Immature natural killer cell (primary cell): ENCODE measurements around the gene ZNF486. TPM values are rescaled to one million over a fixed set of nuclear protein-coding genes. Genes with fewer than 3 reads are reported as not detected.
"Not testable (repeated sequence)": the region's sequence is repeated elsewhere in the genome, so short reads cannot be mapped to it uniquely, and the experiment has no call there.

Source experiments
- DNase-seq, 3 donors: peaks; one replicate each; pipeline ENCODE4 v3.0.0; 2022; ENCODE audit warnings: mixed read lengths in 1 of 3
- H3K27ac Mint-ChIP-seq, 6 donors: one replicate each; pipeline ENCODE4 v1.8.0; 2020; ENCODE audit warnings: mixed read lengths in 6 of 6, mild to moderate bottlenecking in 5 of 6, inconsistent platforms in 4 of 6, moderate library complexity in 3 of 6
- H3K27me3 Mint-ChIP-seq, 3 donors: one replicate each; pipeline ENCODE4 v1.8.0; 2020 to 2021; ENCODE audit warnings: low read depth in 3 of 3, mild to moderate bottlenecking in 3 of 3, mixed read lengths in 3 of 3, moderate library complexity in 3 of 3, inconsistent platforms in 1 of 3
- H3K36me3 Mint-ChIP-seq, 3 donors: one replicate each; pipeline ENCODE4 v1.8.0; 2020; ENCODE audit warnings: mixed read lengths in 3 of 3, inconsistent platforms in 2 of 3, mild to moderate bottlenecking in 2 of 3
- H3K4me1 Mint-ChIP-seq, 2 donors: one replicate each; pipeline ENCODE4 v1.8.0; 2020; ENCODE audit warnings: inconsistent platforms in 2 of 2, mild to moderate bottlenecking in 2 of 2, mixed read lengths in 2 of 2, moderate library complexity in 1 of 2
- H3K4me3 Mint-ChIP-seq, 5 donors: one replicate each; pipeline ENCODE4 v1.8.0; 2020; ENCODE audit warnings: mild to moderate bottlenecking in 5 of 5, mixed read lengths in 5 of 5, inconsistent platforms in 3 of 5, moderate library complexity in 3 of 5
- H3K9me3 Mint-ChIP-seq, 6 donors: one replicate each; pipeline ENCODE4 v1.8.0; 2020; ENCODE audit warnings: mild to moderate bottlenecking in 6 of 6, mixed read lengths in 6 of 6, inconsistent platforms in 4 of 6, moderate library complexity in 3 of 6
- polyA plus RNA-seq, 3 donors: library from polyadenylated mRNA; unstranded; fragments of 300-500 nt; fragmentation: Illumina TruSeq; gene quantifications; one replicate each; pipeline ENCODE4 v1.2.3, GENCODE V29; 2021

Gene ZNF486
- 1 to 10 TPM; 2.1 to 5.5 (median 5.4) TPM for polyA plus RNA-seq

GRCh38 chr19:20167020-20167644 lies at the start of gene ZNF486:
ZNF486 (plus strand) TSS chr19:20167214; CDS start chr19:20167331, 117 bp downstream.
- Mint-ChIP-seq H3K4me1 (peaks cover 31 to 52% of the 10 kb centered on the region in 2 donors), H3K9me3 (peaks cover 0 to 2% (median 0%) of the 10 kb centered on the region in 6 donors), H3K27me3 (peaks cover 2 to 7% (median 6%) of the 10 kb centered on the region in 3 donors)

GRCh38 chr19:20118064-20118839 lies 48.8 kb upstream of the ZNF486 start:
- H3K27me3 Mint-ChIP-seq, H3K4me3 Mint-ChIP-seq, DNase-seq, H3K4me1 Mint-ChIP-seq, H3K27ac Mint-ChIP-seq: not testable (repeated sequence)
- peaks cover 37 to 56% (median 43%) of the 10 kb centered on the region in 3 donors for H3K36me3 Mint-ChIP-seq
- H3K9me3 Mint-ChIP-seq = peaks cover 44 to 96% (median 79%) of the 10 kb centered on the region in 6 donors

More at GRCh38 chr19:20167020-20167644, at the start of gene ZNF486:
- H3K4me3 Mint-ChIP-seq = peak within 1 kb of the TSS; percentile 97 to 99 (median 98)
- H3K36me3 Mint-ChIP-seq = peaks cover 0 to 19% (median 19%) of the 10 kb centered on the region in 3 donors
- H3K27ac Mint-ChIP-seq = peak within 1 kb of the TSS; percentile 89 to 96 (median 94)
- DNase-seq = peak; percentile 90 to 93 (median 92)

GRCh38 chr19:20124879-20125278 lies 42.1 kb upstream of the ZNF486 start:
- H3K9me3 Mint-ChIP-seq = peaks cover 29 to 84% (median 60%) of the 10 kb centered on the region in 6 donors
- no peak for DNase-seq
- H3K4me3 Mint-ChIP-seq = no peak overlapping the region

GRCh38 chr19:20132933-20133332 lies 34.1 kb upstream of the ZNF486 start:
- H3K27ac Mint-ChIP-seq, H3K27me3 Mint-ChIP-seq, H3K36me3 Mint-ChIP-seq, H3K4me3 Mint-ChIP-seq, DNase-seq, H3K4me1 Mint-ChIP-seq: not testable (repeated sequence)
- H3K9me3 Mint-ChIP-seq = peaks cover 7 to 44% (median 21%) of the 10 kb centered on the region in 6 donors

More at GRCh38 chr19:20124879-20125278, 42.1 kb upstream of the ZNF486 start:
- Mint-ChIP-seq H3K27me3 (peaks cover 0 to 2% (median 2%) of the 10 kb centered on the region in 3 donors), H3K27ac (no peak overlapping the region), H3K36me3 (peaks cover 16 to 44% (median 26%) of the 10 kb centered on the region in 3 donors), H3K4me1 (no peaks in the 10 kb centered on the region)

- not testable (repeated sequence) for H3K36me3 Mint-ChIP-seq, H3K4me3 Mint-ChIP-seq, H3K4me1 Mint-ChIP-seq, DNase-seq, H3K27me3 Mint-ChIP-seq, H3K27ac Mint-ChIP-seq
- H3K9me3 Mint-ChIP-seq = peaks cover 7 to 40% (median 17%) of the 10 kb centered on the region in 6 donors
Observed at GRCh38 chr19:20137714-20138113, 29.3 kb upstream of the ZNF486 start.

- Mint-ChIP-seq H3K9me3 (peaks cover 0 to 3% (median 0%) of the 10 kb centered on the region in 6 donors), H3K4me1 (no peaks in the 10 kb centered on the region), H3K36me3 (no peaks in the 10 kb centered on the region), H3K27ac (no peak overlapping the region), H3K27me3 (peaks cover 0 to 3% (median 0%) of the 10 kb centered on the region in 3 donors), H3K4me3 (no peak overlapping the region)
- no peak for DNase-seq
Observed at GRCh38 chr19:20151617-20152145, 15.3 kb upstream of the ZNF486 start.

GRCh38 chr19:20152506-20152905 lies 14.5 kb upstream of the ZNF486 start:
- H3K27me3 Mint-ChIP-seq, H3K9me3 Mint-ChIP-seq, H3K27ac Mint-ChIP-seq, DNase-seq, H3K4me3 Mint-ChIP-seq, H3K36me3 Mint-ChIP-seq, H3K4me1 Mint-ChIP-seq: not testable (repeated sequence)

- H3K27ac Mint-ChIP-seq = no peak overlapping the region
- H3K4me1 Mint-ChIP-seq = no peaks in the 10 kb centered on the region
- no peaks in the 10 kb centered on the region for H3K36me3 Mint-ChIP-seq
Observed at GRCh38 chr19:20153281-20153680, 13.7 kb upstream of the ZNF486 start.

GRCh38 chr19:20154636-20155035 lies 12.4 kb upstream of the ZNF486 start:
- Mint-ChIP-seq H3K36me3 (no peaks in the 10 kb centered on the region), H3K27ac (no peak overlapping the region), H3K9me3 (peaks cover 0 to 10% (median 0%) of the 10 kb centered on the region in 6 donors), H3K4me1 (no peaks in the 10 kb centered on the region), H3K27me3 (peaks cover 0 to 2% (median 1%) of the 10 kb centered on the region in 3 donors), H3K4me3 (no peak overlapping the region)
- no peak for DNase-seq

More at GRCh38 chr19:20153281-20153680, 13.7 kb upstream of the ZNF486 start:
- H3K4me3 Mint-ChIP-seq = no peak overlapping the region
- H3K9me3 Mint-ChIP-seq = peaks cover 0 to 6% (median 0%) of the 10 kb centered on the region in 6 donors
- H3K27me3 Mint-ChIP-seq = peaks cover 0 to 2% (median 1%) of the 10 kb centered on the region in 3 donors
- no peak for DNase-seq

- Mint-ChIP-seq H3K27me3 (peaks cover 3 to 7% (median 3%) of the 10 kb centered on the region in 3 donors), H3K9me3 (peaks cover 0 to 8% (median 0%) of the 10 kb centered on the region in 6 donors), H3K4me1 (peaks cover 13 to 28% of the 10 kb centered on the region in 2 donors), H3K36me3 (no peaks in the 10 kb centered on the region), H3K4me3 (no peak overlapping the region), H3K27ac (no peak overlapping the region)
- DNase-seq = no peak
Observed at GRCh38 chr19:20162821-20163220, 4.2 kb upstream of the ZNF486 start.

GRCh38 chr19:20164456-20164855 lies 2.6 kb upstream of the ZNF486 start:
- Mint-ChIP-seq H3K9me3 (peaks cover 0 to 2% (median 0%) of the 10 kb centered on the region in 6 donors), H3K4me3 (no peak overlapping the region), H3K36me3 (peaks cover 0 to 2% (median 1%) of the 10 kb centered on the region in 3 donors), H3K27ac (no peak overlapping the region), H3K27me3 (peaks cover 3 to 7% (median 4%) of the 10 kb centered on the region in 3 donors), H3K4me1 (peaks cover 19 to 35% of the 10 kb centered on the region in 2 donors)
- DNase-seq = no peak

- H3K27ac Mint-ChIP-seq = no peak overlapping the region
- H3K9me3 Mint-ChIP-seq = peaks cover 0 to 2% (median 0%) of the 10 kb centered on the region in 6 donors
- H3K36me3 Mint-ChIP-seq = peaks cover 0 to 9% (median 8%) of the 10 kb centered on the region in 3 donors
- no peak for DNase-seq
- H3K27me3 Mint-ChIP-seq = peaks cover 2 to 7% (median 4%) of the 10 kb centered on the region in 3 donors
- H3K4me1 Mint-ChIP-seq = peaks cover 24 to 44% of the 10 kb centered on the region in 2 donors
- no peak overlapping the region for H3K4me3 Mint-ChIP-seq
Observed at GRCh38 chr19:20165971-20166592, 932 bp upstream of the ZNF486 start.

- no peak for DNase-seq
- Mint-ChIP-seq H3K27ac (peak overlapping the region; percentile 89 to 96 (median 94)), H3K27me3 (peaks cover 2 to 7% (median 6%) of the 10 kb centered on the region in 3 donors), H3K36me3 (peaks cover 0 to 19% (median 19%) of the 10 kb centered on the region in 3 donors), H3K9me3 (peaks cover 0 to 2% (median 0%) of the 10 kb centered on the region in 6 donors), H3K4me1 (peaks cover 30 to 47% of the 10 kb centered on the region in 2 donors), H3K4me3 (peak overlapping the region; percentile 97 to 99 (median 98))
Observed at GRCh38 chr19:20167651-20168122, 673 bp downstream of the ZNF486 start.
